Measurements from ENCODE around the gene ANAPC2.

Gene ANAPC2

GRCh38 chr9:137185921-137186320 lies 2.4 kb downstream of the ANAPC2 start:
- no peak for TF ChIP-seq CTCF (IDR thresholded peaks at IDR 0.05; ENCODE audit: low read length)
- no peak for TF ChIP-seq EZH2phosphoT487 (IDR thresholded peaks at IDR 0.05; ENCODE audit: low read length)
- no peak for TF ChIP-seq EZH2 (optimal IDR thresholded peaks at IDR 0.05; ENCODE audit: low read depth, low read length)
- Histone ChIP-seq H3K9me2 (replicated peaks; ENCODE audit: insufficient read depth, low read length) (no peaks in the 10 kb centered on the region), H3K36me3 (replicated peaks; ENCODE audit: insufficient read depth, low read length) (no peaks in the 10 kb centered on the region), H3K9me3 (replicated peaks; ENCODE audit: insufficient read depth, low read length) (no peaks in the 10 kb centered on the region), H3F3A (ENCODE audit: insufficient read depth, low read length) (peaks cover 16% of the 10 kb centered on the region), H3K9ac (ENCODE audit: low read length) (no peak overlapping the region), H3K79me2 (ENCODE audit: low read length) (peaks cover 56% of the 10 kb centered on the region), H3K4me1 (ENCODE audit: low read length) (peaks cover 17% of the 10 kb centered on the region), H3K27ac (ENCODE audit: low read length) (no peak overlapping the region), H3K4me2 (ENCODE audit: low read depth, low read length) (no peak overlapping the region), H2AFZ (ENCODE audit: low read length) (no peak overlapping the region), H3K27me3 (replicated peaks; ENCODE audit: insufficient read depth, low read length) (no peaks in the 10 kb centered on the region), H3K4me3 (ENCODE audit: low read length) (no peak overlapping the region), H4K20me1 (ENCODE audit: insufficient read depth, low read length) (no peaks in the 10 kb centered on the region)
- no peak for DNase-seq

- Histone ChIP-seq H3K4me3 (ENCODE audit: low read length) (no peak overlapping the region), H3K36me3 (replicated peaks; ENCODE audit: insufficient read depth, low read length) (no peaks in the 10 kb centered on the region), H3K79me2 (ENCODE audit: low read length) (peaks cover 48% of the 10 kb centered on the region), H3K9me3 (replicated peaks; ENCODE audit: insufficient read depth, low read length) (no peaks in the 10 kb centered on the region), H3K9ac (ENCODE audit: low read length) (no peak overlapping the region), H4K20me1 (ENCODE audit: insufficient read depth, low read length) (no peaks in the 10 kb centered on the region), H3K9me2 (replicated peaks; ENCODE audit: insufficient read depth, low read length) (no peaks in the 10 kb centered on the region), H3K4me1 (ENCODE audit: low read length) (peaks cover 16% of the 10 kb centered on the region), H3K4me2 (ENCODE audit: low read depth, low read length) (no peak overlapping the region), H3F3A (ENCODE audit: insufficient read depth, low read length) (peaks cover 15% of the 10 kb centered on the region), H3K27me3 (replicated peaks; ENCODE audit: insufficient read depth, low read length) (no peaks in the 10 kb centered on the region), H2AFZ (ENCODE audit: low read length) (no peak overlapping the region), H3K27ac (ENCODE audit: low read length) (no peak overlapping the region)
- no peak for DNase-seq
- TF ChIP-seq EZH2phosphoT487 (IDR thresholded peaks at IDR 0.05; ENCODE audit: low read length) (no peak), CTCF (IDR thresholded peaks at IDR 0.05; ENCODE audit: low read length) (no peak), EZH2 (optimal IDR thresholded peaks at IDR 0.05; ENCODE audit: low read depth, low read length) (no peak)
Measured at GRCh38 chr9:137184881-137185660, 3.3 kb downstream of the ANAPC2 start.

- Histone ChIP-seq H3K4me1 (ENCODE audit: low read length) (peaks cover 11% of the 10 kb centered on the region), H3K27me3 (replicated peaks; ENCODE audit: insufficient read depth, low read length) (no peaks in the 10 kb centered on the region), H3K36me3 (replicated peaks; ENCODE audit: insufficient read depth, low read length) (no peaks in the 10 kb centered on the region), H3F3A (ENCODE audit: insufficient read depth, low read length) (peaks cover 5% of the 10 kb centered on the region), H2AFZ (ENCODE audit: low read length) (no peak overlapping the region), H3K4me3 (ENCODE audit: low read length) (no peak overlapping the region), H3K9ac (ENCODE audit: low read length) (no peak overlapping the region), H3K9me2 (replicated peaks; ENCODE audit: insufficient read depth, low read length) (no peaks in the 10 kb centered on the region), H3K9me3 (replicated peaks; ENCODE audit: insufficient read depth, low read length) (no peaks in the 10 kb centered on the region), H3K79me2 (ENCODE audit: low read length) (peaks cover 38% of the 10 kb centered on the region), H4K20me1 (ENCODE audit: insufficient read depth, low read length) (no peaks in the 10 kb centered on the region), H3K27ac (ENCODE audit: low read length) (no peak overlapping the region), H3K4me2 (ENCODE audit: low read depth, low read length) (no peak overlapping the region)
- TF ChIP-seq CTCF (IDR thresholded peaks at IDR 0.05; ENCODE audit: low read length) = no peak
- no peak for TF ChIP-seq EZH2 (optimal IDR thresholded peaks at IDR 0.05; ENCODE audit: low read depth, low read length)
- no peak for TF ChIP-seq EZH2phosphoT487 (IDR thresholded peaks at IDR 0.05; ENCODE audit: low read length)
- DNase-seq = no peak
Measured at GRCh38 chr9:137183980-137184595, 4.3 kb downstream of the ANAPC2 start.

Measured in MM.1S (cell line).